ENCODE results near the gene PNLIPRP2.

PNLIPRP2 gene

DNA sequence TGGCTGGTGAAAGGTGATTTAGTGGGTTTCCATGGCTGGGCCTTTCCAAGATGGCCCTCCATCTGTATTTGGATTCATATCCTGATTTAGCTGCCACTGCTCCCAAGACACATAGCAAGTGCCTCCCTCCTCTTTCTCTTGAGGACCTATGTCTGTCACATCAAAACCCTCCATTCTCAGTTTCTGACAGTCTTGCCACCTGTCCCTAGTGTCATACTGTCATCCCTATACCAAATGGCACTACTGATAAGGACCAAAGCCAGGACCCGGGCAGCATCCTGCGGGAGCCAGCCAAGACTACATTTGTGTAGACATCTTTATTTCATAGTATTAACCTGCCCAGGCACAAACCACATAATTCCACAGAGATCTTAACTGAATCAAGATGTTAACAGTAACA lies 34.8 kb downstream of the PNLIPRP2 start:
- no peak for DNase-seq (ENCODE audit: low read depth, low spot score)

- DNase-seq (ENCODE audit: low read depth, low spot score), result no peak
These were observed 35.3 kb downstream of the PNLIPRP2 start for GRCh38 chr10:116656044-116656443.

- DNase-seq (ENCODE audit: low read depth, low spot score), result no peak
These were observed 37.3 kb downstream of the PNLIPRP2 start for GRCh38 chr10:116657863-116658551.

GRCh38 chr10:116659049-116659670 lies 38.4 kb downstream of the PNLIPRP2 start:
- DNase-seq (ENCODE audit: low read depth, low spot score), result no peak

GRCh38 chr10:116660860-116661259 lies 40.1 kb downstream of the PNLIPRP2 start:
- DNase-seq (ENCODE audit: low read depth, low spot score), result no peak

DNA sequence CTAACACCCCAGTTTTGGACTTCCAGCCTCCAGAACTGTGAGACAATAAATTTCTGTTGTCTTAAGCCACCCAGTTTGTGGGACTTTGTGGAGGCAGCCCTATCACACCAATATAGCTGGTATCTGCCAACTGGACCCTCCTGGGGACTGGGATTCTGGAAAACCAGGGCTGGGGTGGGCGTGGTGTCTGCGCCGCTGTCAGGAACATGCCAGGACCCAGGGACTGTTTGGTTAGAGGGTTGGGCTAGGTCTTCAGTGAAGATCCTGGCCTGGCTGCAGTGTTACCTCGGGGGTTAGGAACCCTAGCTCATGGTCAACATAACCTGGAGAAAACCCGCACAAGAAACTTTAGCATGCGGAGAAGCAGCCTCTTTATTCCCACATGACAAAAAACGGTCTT lies 42.6 kb downstream of the PNLIPRP2 start:
- DNase-seq (ENCODE audit: low read depth, low spot score), result no peak

GRCh38 chr10:116664631-116665030 lies 43.9 kb downstream of the PNLIPRP2 start:
- no peak for DNase-seq (ENCODE audit: low read depth, low spot score)

DNA sequence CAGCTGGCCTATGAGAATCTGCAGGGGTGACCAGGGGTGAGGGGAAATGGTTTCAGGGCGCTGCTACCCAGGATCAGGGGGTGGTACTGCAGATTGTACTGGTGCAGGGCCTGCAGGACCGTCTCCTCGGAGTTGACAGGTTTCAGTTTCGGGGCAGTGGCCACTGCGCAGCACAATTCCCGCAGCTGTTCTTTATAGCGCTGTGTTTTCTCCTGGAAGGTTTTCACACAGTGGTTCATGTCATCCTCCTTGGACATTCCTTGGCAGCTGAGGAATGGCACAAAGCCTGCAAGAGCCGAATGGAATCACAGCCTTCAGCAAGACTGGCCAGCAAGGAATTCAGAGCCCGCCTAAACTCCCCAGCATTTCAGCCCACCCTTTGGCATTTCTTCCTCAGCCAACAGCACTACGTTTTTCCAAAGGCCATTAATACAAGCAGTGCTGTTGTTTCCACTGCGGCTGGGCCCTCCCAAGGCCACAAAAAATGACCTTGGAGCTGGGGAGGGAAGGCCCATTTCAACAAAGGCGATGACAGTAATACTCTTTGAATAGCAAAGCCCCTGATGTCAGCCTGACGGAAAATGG lies 44.9 kb downstream of the PNLIPRP2 start:
- DNase-seq (ENCODE audit: low read depth, low spot score), result no peak

GRCh38 chr10:116667484-116667883 lies 46.7 kb downstream of the PNLIPRP2 start:
- DNase-seq (ENCODE audit: low read depth, low spot score), result no peak

DNA sequence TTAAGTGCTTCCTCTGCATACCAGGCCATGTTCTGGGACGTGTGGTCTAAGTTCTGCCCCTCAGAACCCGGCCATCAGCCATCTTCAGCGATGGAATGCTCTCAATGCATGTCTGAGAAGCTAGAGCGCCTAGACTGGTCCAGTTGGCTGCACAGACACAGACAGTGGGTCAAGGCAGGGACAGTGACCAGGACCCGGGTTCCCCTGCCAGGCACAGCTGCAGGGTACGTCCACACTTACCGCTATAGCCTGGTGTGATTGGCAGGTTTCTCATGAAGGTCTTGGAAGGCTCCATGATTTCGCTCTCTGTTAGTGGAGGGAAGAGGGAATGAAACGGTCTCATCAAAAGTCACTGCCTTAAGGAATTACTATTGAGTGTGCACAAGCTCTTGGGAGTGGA lies 47.3 kb downstream of the PNLIPRP2 start:
- DNase-seq (ENCODE audit: low read depth, low spot score), result no peak

DNA sequence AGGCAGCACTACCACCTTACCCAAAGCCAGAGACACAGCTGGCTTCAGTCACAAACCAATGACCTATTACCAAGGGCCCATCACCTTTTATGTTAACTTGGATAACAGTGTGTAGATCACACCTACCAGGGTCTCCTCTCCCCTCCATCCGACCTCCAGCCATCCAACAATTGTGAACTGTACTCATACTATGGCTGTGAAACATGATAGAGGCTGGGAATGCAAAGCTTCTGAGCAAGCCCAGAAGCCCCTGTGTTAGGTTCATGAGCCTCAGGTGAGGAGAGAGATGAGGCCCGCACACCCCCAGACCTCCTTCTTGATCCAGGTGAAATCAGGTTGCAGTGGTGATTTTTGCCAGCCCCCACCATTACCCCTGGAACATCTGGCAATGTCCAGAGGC lies 47.7 kb downstream of the PNLIPRP2 start:
- DNase-seq (ENCODE audit: low read depth, low spot score), result no peak

GRCh38 chr10:116669080-116669479 lies 48.3 kb downstream of the PNLIPRP2 start:
- DNase-seq (ENCODE audit: low read depth, low spot score), result no peak

DNA sequence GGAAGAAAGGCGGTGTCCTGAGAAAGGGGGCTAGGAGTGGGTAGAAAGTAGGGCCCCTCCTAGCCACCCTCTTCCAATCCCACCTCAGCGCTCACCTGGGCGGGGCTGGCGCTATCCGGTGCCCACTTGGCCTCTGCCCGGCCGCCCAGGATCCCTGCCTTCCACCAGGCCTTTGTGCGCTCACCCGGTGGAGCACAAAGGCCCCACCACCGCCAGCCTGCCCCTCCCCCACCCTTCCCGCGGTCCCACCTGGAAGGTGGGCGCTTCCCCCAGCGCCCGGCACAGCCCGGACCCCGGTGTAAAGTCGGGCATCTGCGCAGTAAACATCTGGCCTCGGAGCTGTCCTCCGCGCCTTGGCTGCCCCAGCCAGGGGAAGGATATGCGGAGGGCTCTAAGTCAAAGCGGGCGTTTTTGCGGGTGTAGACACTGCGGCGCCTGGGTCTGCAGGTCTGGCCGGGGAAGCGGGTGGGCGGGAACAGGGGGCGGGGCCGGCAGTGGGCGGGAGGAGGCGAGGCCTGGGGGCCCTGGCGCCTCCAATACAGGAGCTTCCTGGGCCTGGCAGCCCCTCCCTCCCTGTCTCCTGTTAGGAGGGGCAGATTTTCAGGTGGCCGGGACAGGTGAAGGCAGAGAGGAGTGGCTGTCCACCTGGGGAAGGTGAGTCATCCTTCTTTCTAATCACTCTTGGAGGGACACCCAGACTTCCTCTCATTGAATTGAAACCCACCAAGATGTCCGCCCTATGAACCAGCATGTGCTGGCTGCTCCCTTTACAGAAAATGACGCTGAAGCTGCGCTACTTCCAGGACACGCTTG lies 49.3 kb downstream of the PNLIPRP2 start:
- no peak for DNase-seq (ENCODE audit: low read depth, low spot score)

DNA sequence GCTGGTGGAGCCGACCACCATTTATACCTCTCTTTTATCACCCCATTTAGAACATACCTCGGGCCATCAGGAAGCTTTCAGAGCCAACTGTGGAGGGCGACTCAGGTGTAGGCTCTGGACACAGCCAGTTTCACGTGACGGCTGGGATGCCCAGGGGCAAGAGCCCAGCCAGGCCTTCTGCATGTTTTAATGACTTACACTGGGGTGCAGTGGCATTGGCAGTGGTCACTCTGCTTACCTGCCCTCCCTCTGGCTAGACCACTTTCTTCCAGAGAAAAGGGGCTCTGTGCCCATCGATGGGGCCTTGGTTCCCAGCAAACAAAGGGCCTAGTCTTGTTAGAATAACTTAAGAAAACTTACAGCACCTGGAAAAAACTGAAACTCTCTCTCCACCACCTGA lies 50.0 kb downstream of the PNLIPRP2 start:
- no peak for DNase-seq (ENCODE audit: low read depth, low spot score)

DNA sequence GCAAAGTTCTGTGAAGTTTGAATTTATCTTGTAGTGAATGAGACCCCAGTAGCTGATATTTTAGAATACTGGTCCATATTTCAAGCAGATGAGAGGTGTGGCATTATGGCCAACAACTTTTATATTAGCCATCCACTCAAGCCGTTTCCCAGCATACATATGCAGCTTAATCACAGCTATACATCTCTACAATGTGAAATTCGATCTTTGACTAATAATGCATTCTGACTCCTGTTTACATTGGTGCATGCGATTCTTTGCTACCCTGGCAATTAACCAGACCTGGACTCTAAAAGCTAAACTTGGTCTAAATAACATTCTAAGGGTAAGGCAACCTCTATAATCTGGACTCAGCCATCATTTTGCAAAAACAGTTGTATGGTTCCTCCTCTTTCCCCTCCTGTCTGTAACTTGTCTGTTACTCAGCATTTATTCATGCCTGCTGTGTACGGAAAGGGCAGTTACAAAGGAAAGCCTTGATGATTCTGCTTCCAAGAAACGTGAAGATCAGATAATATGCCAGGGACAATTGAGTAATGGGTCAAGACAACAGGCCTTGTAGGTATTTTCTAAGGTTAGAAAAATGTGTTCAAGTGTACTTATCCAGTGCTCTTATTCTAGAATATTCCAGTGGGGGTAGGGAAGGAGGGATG lies 50.6 kb downstream of the PNLIPRP2 start:
- DNase-seq (ENCODE audit: low read depth, low spot score), result no peak

GRCh38 chr10:116672891-116673290 lies 52.1 kb downstream of the PNLIPRP2 start:
- DNase-seq (ENCODE audit: low read depth, low spot score), result no peak

- no peak for DNase-seq (ENCODE audit: low read depth, low spot score)
These were observed 53.1 kb downstream of the PNLIPRP2 start for GRCh38 chr10:116673866-116674265.

DNA sequence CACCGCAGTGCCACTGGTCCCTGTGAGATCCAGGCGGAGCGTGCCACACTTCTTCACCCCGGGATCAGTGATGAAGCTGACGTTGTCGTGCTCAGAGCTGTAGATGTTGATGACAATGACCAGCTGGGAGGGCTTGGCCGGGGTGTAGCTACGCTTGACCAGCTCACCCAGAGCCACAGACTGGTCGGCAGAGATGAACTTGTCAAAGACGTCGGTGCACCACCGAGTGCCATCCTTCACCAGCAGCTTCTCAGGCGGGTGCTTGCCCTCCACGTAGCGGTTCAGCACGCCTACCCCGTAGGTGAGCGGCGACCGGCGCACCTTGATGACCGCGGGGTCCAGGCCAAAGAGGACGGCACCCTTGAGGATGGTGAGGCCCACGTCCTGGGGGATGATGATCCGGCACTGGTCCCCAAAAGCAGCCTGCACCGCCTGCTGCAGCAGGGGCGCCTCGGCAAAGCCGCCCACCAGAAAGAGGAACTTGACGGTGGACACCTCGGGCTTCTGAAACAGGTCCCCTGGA lies 54.2 kb downstream of the PNLIPRP2 start:
- no peak for DNase-seq (ENCODE audit: low read depth, low spot score)

DNA sequence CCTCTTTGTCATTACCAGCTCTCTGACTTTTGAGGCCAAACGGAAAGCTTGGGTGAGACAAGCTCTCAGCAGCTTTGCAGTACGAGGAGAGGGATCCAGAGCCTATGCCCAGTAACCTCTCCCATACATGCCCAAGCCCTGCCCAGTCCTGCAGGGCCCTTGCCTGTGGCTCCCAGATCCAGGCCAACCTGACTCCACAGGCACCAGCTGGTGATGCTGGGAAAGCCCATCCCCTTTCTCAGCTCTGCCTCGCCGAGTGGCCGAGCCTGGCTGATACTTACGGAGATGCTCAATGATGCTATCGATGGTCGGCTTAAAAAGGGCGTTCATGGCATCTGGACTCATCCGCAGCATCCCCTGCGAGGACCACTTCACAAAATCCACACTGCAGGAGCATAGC lies 55.4 kb downstream of the PNLIPRP2 start:
- no peak for DNase-seq (ENCODE audit: low read depth, low spot score)

- DNase-seq (ENCODE audit: low read depth, low spot score), result no peak
These were observed 55.9 kb downstream of the PNLIPRP2 start for GRCh38 chr10:116676633-116677032.

DNA sequence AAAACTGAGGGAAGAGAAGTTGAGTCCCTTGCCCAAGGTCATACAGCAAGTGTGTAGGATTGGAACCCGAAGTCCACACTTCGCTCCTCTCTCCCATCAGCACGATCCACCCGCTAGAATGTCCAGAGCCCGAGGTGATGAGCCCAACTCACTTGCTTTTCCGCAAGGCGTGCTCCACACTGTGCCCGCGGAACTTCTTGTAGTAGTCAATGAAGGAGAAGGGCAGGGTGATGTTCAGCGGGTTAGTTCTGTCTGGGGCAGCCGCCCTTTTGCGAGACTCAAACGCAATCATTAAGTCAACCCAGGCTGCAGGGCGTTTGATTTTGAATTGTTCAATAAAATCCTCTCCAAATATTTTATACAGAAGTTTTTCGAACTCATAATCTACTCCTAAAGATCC lies 58.6 kb downstream of the PNLIPRP2 start:
- no peak for DNase-seq (ENCODE audit: low read depth, low spot score)

GRCh38 chr10:116683166-116683565 lies 62.4 kb downstream of the PNLIPRP2 start:
- DNase-seq (ENCODE audit: low read depth, low spot score), result no peak
